Kidney glomerular epithelial cell (primary cell): Measurements from ENCODE around the gene MMP3.
"Not testable (repeated sequence)": the region's sequence is repeated elsewhere in the genome, so short reads cannot be mapped to it uniquely, and the experiment has no call there.

Experiments
- DNase-seq: peaks from one replicate; lab custom pipeline; 2025; lab: John Stamatoyannopoulos, UW

Gene MMP3

DNA sequence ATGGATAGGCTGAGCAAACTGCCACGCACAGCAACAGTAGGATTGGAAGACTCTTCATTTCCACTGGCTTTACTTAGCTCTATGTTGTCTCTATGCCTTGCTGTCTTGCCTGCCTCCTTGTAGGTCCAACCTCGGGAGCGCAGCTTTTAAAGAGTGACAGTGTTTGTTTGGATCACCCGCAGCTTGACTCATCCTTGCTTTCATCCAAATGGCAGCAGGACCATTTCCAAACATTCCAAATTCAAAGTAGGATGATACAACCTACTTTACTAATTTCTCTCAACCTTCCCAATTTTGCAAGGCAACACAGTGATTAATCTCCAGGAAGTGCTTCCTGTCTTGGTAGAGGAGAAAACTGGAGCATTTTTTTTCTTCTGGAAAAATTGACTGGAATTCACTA lies at the start of gene MMP3:
Gene MMP3 (minus strand): TSS at position 121 of the 400 bp plus-strand sequence. CDS start 63 bp downstream, at position 58.
- no peak for DNase-seq

GRCh38 chr11:102891736-102892135 lies 48.3 kb upstream of the MMP3 start:
- DNase-seq = no peak

DNA sequence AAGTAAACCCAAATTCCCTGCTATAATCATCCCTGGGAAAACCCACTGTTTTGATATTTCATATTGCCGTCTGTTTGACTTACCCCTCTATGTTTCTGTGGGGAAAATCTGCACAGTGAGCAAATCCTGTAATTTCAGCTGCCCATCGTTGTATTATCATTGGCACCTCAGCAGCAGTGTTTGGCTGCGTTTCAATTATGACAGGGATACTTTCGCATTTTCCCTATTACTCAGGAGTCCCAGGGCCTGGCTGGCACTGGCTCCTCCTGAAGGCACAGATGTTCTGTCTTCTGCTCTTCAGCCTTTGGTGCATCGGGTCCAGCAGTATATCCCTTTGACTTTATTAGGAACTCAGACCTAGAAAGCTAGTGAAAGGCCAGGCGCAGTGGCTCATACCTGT lies 43.6 kb upstream of the MMP3 start:
- peak; percentile 11 for DNase-seq

DNA sequence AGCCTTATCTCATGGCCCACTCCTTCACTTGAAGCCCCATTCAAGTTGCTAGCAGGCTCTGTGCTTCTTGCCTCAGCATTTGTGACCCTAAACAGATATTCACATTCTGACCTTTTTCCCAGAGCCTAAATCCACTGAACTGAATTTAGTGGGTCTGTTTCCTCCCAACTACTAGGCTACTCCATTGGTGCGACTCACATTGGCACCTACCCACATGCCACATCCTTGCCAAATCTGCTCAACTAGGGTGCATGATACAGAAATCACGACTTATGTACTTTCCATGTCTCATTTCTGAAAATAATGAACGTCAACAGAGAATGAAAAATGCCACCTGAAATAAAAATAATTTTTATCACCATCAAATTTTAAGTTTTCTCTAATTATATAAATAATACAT lies 39.7 kb upstream of the MMP3 start:
- no peak for DNase-seq

GRCh38 chr11:102882389-102883024 lies 39.1 kb upstream of the MMP3 start:
- peak; percentile 9 for DNase-seq

DNA sequence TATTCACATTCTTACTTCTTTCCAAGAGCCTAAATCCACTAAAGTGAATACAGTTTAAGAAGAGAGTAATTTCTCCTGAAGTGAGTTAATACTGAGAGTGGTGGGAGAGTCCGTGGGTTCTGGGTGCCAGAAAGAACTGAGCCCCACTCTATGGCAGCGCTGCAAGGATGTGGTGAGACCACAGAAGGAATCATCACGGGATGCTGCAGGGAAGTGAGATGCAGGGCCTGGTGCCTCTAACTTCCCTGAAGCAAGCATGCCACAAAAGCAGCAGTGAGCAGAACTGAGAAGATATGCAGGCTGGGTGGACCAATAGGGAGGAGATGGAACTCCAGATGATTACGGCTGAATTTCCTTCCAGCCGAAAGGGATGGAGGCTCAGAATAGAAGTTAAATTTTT lies 36.4 kb upstream of the MMP3 start:
- no peak for DNase-seq

DNA sequence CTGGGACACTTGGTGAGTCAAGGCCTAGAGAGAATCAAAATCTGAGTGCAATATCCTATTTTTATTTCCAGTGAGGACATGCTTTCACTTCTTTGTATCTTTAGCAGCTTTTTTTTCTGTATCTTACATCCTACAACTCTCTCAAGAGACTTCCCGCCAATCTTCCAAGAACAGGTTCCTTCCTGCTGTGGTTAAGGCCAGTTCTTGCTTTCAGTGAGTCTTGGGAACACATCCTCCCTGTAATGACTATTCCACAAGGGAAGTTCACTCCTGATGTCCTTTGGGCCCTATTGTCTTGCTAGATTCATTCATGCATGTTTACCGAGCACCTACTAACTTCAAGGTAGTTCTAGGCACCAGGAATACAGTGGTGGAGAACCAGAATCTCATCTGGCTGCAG lies 35.2 kb upstream of the MMP3 start:
- no peak for DNase-seq

DNA sequence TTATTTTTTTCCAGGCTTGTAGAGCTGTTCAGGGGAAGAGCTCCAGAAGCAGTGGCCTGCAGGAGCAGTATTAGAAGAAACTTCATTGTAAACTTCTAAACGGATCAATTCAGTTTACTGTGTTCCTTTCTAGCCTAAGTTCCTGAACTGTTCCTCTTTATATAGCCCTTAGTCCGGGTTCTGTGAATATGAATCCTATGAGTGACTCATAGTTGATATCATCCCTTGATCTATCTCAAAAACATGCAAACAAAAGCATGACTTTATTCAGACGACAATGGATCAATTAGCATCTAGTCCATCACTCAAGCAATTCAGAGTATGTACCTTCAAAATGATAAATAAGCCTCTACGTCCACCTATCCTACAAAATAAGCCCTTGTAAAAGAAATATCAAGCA lies 31.4 kb upstream of the MMP3 start, which contains the start of gene MMP12:
Gene MMP12 (minus strand): TSS at position 131 of the 400 bp plus-strand sequence. CDS start 45 bp downstream, at position 86.
- no peak for DNase-seq

DNA sequence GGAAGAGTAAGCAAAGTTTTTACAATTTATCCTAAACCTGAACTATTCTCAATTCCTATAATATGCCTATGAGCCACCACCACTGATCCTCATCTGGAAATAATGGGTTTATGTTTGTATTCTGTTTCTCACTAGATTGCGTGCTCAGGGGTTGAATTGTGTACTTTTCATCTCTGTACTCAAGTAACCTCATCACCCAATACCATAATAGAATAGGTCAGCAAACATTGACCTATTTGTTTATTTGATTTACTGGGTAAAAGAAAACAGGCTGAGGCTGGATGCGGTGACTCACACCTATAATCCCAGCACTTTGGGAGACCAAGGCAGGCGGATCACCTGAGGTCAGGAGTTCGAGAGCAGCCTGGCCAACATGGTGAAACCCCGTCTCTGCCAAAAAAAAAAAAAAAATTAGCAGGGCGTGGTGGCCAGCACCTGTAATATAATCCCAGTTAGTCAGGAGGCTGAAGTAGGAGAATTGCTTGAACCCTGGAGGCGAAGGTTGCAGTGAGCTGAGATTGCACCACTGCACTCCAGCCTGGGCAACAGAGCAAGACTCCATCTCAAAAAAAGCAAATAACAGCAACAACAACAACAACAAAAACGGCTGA lies 26.1 kb upstream of the MMP3 start:
- DNase-seq = not testable (repeated sequence)

DNA sequence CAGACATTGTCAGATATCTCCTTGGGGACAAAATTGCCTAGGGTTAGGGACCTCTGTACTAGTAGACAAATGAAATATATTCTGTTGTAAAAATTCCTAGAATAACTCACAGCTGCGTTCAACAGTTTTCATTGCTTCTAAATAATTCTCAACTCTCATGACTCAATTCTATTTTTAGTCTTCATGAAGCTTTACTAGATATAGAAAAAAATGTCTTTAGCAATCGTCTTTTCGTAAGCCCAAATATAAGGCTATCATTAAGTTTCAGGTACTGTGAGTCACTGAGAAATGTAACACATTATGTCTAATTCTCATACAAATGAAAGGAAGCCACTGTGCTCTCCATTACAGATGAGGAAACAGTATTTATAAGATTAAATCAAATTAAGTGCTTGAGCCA lies 24.9 kb upstream of the MMP3 start:
- no peak for DNase-seq

- DNase-seq = no peak
Measured at GRCh38 chr11:102864724-102865123, 21.3 kb upstream of the MMP3 start.

- DNase-seq = no peak
Measured at GRCh38 chr11:102853956-102854355, 10.5 kb upstream of the MMP3 start.

GRCh38 chr11:102853055-102853454 lies 9.6 kb upstream of the MMP3 start:
- DNase-seq = no peak

DNA sequence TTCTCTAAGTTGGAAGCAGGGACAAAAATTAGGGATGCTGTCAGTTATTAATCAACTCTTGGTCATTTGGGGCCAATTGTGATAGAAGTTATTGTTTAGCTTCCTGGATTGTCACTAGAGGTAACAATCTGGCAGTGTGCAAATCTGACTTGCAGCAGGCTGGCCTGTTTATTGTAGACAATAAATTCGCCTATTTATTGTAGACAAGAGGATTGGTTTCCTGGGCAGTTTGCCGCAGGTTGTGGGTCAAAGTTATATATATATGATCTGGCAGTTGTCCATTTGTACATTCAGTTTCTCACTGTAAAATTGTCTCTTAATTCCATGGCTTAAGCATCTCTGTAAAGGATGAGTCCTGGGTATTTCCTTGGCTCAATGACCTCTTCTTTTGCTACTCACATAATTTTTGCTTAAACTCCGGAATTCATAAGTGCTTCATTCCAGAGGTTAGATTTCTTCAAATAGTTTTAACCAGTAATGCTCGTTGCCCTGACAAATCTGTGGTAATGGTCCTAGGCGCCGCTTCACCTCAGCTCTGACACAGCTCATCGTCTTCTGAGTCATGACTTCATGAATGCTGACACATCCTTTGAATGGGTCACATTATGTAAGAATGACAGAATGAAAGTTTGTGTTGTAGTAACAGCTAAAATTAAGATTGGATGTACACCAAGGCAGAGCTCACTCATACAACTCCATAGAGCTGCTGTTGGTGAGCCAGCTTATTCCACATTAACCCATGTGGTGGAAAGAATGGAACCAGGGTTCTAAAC lies 7.8 kb upstream of the MMP3 start:
- peak; percentile 56 for DNase-seq

DNA sequence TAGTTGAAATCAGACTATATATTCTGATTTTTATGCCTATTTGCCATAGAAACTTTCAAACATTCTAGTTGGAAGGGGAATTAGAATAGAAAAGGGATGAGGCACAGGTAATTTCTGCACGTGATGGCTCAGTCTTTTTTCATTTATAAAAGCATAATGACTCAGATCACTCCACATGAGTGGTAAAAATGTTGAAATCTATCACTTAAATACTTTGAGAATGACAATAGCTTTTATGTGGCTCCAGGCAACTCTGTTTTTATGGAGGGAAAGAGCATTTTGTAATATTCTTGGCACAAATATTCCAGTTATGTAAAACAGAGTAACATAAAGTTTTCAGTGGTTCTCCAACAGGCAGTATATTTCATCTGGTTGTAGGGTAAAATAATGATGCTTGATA lies 5.9 kb upstream of the MMP3 start:
- no peak for DNase-seq

DNA sequence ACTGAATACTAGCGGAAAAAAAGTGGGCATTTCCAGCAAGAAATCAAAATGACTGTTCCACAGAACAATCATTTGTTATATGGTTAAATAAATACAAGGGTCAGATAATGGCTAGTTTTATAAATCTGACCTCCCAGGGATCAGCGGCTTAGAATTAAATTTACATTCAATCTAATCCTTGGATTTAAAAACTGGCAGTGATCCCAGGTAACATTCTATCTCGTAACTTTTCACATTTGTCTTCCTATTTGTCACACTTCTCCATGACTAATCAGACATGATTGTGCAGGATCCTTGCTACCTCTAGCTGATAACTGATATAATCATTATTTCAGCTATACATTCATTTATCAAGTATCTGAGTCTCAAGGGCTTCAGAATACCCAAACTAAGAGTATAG lies 2.9 kb upstream of the MMP3 start:
- DNase-seq = no peak

DNA sequence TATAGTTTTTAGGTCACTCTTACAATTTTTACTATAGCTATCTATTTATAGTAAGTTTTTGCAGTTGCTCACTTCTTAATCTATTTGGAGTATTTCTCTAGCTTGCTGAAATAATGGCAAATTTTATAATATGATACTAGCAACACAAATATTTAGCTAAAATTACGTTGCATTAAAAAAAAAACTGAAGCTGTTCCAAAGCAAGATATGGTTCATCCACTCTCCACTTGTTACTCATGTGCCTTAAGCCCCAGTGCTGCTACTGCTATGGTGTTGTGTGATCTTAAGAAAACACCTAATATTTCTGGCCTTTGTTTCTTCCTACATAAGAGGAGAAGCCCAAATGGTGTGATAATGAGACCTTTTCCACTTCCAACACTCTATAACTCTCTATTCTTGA lies 479 bp downstream of the MMP3 start:
- DNase-seq = no peak

DNA sequence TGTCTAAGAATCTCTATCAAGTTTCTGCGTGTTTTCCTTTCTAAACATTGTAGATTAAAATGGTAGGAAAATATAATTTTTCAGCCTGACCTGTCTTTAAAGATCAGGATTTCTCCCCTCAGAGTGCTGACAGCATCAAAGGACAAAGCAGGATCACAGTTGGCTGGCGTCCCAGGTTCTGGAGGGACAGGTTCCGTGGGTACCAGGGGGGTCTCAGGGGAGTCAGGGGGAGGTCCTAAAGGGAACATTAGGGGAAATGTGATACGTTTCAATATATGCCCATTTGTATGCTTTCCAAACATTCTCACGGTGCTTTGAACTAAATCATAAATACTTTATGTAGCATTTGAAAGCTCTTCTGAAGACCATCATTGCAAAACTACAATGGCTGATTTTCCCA lies 3.4 kb downstream of the MMP3 start:
- no peak for DNase-seq

- no peak for DNase-seq
Measured at GRCh38 chr11:102837646-102838045, 5.8 kb downstream of the MMP3 start.

GRCh38 chr11:102837156-102837555 lies 6.3 kb downstream of the MMP3 start:
- DNase-seq = no peak

DNA sequence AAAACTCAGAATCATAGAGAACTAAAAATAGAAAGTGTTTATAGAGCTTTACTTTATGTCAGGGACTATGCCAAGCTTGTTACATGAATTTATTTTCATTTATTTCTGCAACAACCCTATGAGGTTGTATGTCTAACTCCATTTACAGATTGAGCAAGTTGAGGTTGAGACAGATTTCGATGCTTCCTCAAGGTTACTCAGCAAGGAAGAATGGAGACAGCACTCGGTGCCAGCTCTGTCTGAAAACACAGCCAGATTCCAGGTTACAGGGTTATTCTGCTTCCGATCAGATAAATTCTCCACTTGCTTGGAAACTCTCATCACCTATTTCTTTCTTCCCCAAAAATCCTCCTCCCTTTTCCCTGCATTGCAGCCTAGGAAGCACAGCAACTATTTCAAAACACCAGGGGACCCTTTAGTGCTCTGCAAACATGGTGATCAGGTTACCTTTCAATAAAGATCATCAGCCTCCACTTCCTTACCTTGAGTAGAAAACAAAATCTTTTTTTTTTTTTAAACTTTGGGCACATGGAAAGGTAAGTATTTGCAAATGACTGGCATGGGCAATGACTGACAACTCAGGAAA lies 7.0 kb downstream of the MMP3 start:
- DNase-seq = no peak

GRCh38 chr11:102833731-102834130 lies 9.7 kb downstream of the MMP3 start:
- no peak for DNase-seq

GRCh38 chr11:102832612-102833011 lies 10.8 kb downstream of the MMP3 start:
- no peak for DNase-seq
